SK-N-SH (cell line): ENCODE results near the gene AMT. TPM values are rescaled to one million over a fixed set of nuclear protein-coding genes. Genes with fewer than 3 reads are reported as not detected.

Source experiments
- CTCF ChIA-PET: fragments of 300-600, 350-600 bp; formaldehyde crosslinking; extraction: SDS; loops from one replicate; lab custom pipeline; 2021; lab: Yijun Ruan, JAX
- POLR2A ChIA-PET: fragments of 350-600 bp; sonication (Branson Sonifier 250); formaldehyde crosslinking; extraction: SDS; loops from one replicate; lab custom pipeline; 2020; ENCODE audit warnings: antibody characterized with exemption, inconsistent platforms; lab: Yijun Ruan, JAX
- DNase-seq: peaks from one replicate; pipeline ENCODE4 v3.0.0; 2012
- H2AFZ ChIP-seq: fragments of 200-600 bp; sonication (generic); 2 replicates; pipeline ENCODE4 v1.8.1; 2016; ENCODE audit warnings: antibody characterized with exemption, mild to moderate bottlenecking, low read depth
- H3F3A ChIP-seq: fragments of 200-600 bp; sonication (generic); replicated peaks from 2 replicates; pipeline ENCODE3; 2016; ENCODE audit warnings: antibody characterized with exemption, mild to moderate bottlenecking; ENCODE audit not compliant: insufficient read depth
- H3K27ac ChIP-seq, 2 experiments: fragments of 200-500 bp in 1 of 2; fragments of 200-600 bp in 1 of 2; sonication (Bioruptor generic) in 1 of 2; sonication (generic), shearing (Covaris generic) in 1 of 2; 2 replicates each; pipeline versions ENCODE4 v1.5.1 to v1.6.1; 2014 to 2016; ENCODE audit warnings: low read depth in 2 of 2, inconsistent platforms in 1 of 2, low read length in 1 of 2, mild to moderate bottlenecking in 1 of 2, mixed read lengths in 1 of 2
- H3K27me3 ChIP-seq: fragments of 200-600 bp; sonication (generic), shearing (Covaris generic); 2 replicates; pipeline ENCODE4 v1.6.1; 2016; ENCODE audit warnings: mixed run types; ENCODE audit not compliant: insufficient read depth
- H3K36me3 ChIP-seq, 2 experiments: fragments of 200-500 bp in 1 of 2; fragments of 200-600 bp in 1 of 2; sonication (Bioruptor generic) in 1 of 2; sonication (generic) in 1 of 2; replicated peaks in 1 of 2; 2 replicates each; pipeline versions ENCODE3 to v1.5.1; 2014 to 2016; ENCODE audit warnings: low read length in 1 of 2, mild to moderate bottlenecking in 1 of 2; ENCODE audit not compliant: insufficient read depth in 2 of 2, control insufficient read depth in 1 of 2
- H3K4me1 ChIP-seq, 2 experiments: fragments of 200-500 bp in 1 of 2; fragments of 200-600 bp in 1 of 2; sonication (Bioruptor generic) in 1 of 2; sonication (generic), shearing (Covaris generic) in 1 of 2; 2 replicates each; pipeline versions ENCODE4 v1.5.1 to v1.6.1; 2014 to 2016; ENCODE audit warnings: low read depth in 1 of 2, low read length in 1 of 2, mixed run types in 1 of 2; ENCODE audit not compliant: insufficient read depth in 2 of 2, control insufficient read depth in 1 of 2
- H3K4me2 ChIP-seq: fragments of 200-600 bp; sonication (generic), shearing (Covaris generic); 2 replicates; pipeline ENCODE4 v1.6.1; 2017; ENCODE audit warnings: mixed run types
- H3K4me3 ChIP-seq, 2 experiments: fragments of 200-500 bp in 1 of 2; fragments of 200-600 bp in 1 of 2; sonication (Bioruptor generic) in 1 of 2; sonication (generic), shearing (Covaris generic) in 1 of 2; 2 replicates each; pipeline versions ENCODE4 v1.5.1 to v1.8.1; 2014 to 2016; ENCODE audit warnings: low read depth in 2 of 2, inconsistent platforms in 1 of 2, low read length in 1 of 2, mild to moderate bottlenecking in 1 of 2, mixed read lengths in 1 of 2, moderate library complexity in 1 of 2
- H3K79me2 ChIP-seq: fragments of 200-600 bp; sonication (generic); 2 replicates; pipeline ENCODE4 v1.8.1; 2017; ENCODE audit warnings: mild to moderate bottlenecking; ENCODE audit not compliant: insufficient read depth
- H3K9ac ChIP-seq: fragments of 200-600 bp; sonication (generic); 2 replicates; pipeline ENCODE4 v1.6.1; 2017; ENCODE audit warnings: mixed run types
- H3K9me2 ChIP-seq: fragments of 200-600 bp; sonication (generic); 2 replicates; pipeline ENCODE4 v1.6.1; 2017; ENCODE audit warnings: mixed run types
- H3K9me3 ChIP-seq: fragments of 200-600 bp; sonication (generic); 2 replicates; pipeline ENCODE4 v1.6.1; 2017; ENCODE audit warnings: mixed run types, mild to moderate bottlenecking, moderate library complexity
- H4K20me1 ChIP-seq: fragments of 200-600 bp; sonication (generic); 2 replicates; pipeline ENCODE4 v1.6.1; 2017; ENCODE audit warnings: mild to moderate bottlenecking, mixed run types; ENCODE audit not compliant: insufficient read depth
- CHD2 ChIP-seq: fragments of 150-350 bp; IDR thresholded peaks from 2 replicates; pipeline ENCODE4 v1.6.1; 2018; ENCODE audit warnings: low read length; ENCODE audit not compliant: partially characterized antibody
- CTCF ChIP-seq: fragments of 200-600 bp; sonication (generic); IDR thresholded peaks from 2 replicates; pipeline ENCODE4 v1.6.1; 2017; ENCODE audit warnings: antibody characterized with exemption, mild to moderate bottlenecking, moderate library complexity
- ELF1 ChIP-seq: IDR thresholded peaks from 2 replicates; pipeline ENCODE4 v1.4.0; 2012
- EZH2phosphoT487 ChIP-seq: fragments of 200-600 bp; sonication (generic); IDR thresholded peaks from 2 replicates; pipeline ENCODE4 v1.6.1; 2017; ENCODE audit warnings: low read depth, mixed run types, mild to moderate bottlenecking, antibody characterized with exemption, moderate library complexity, borderline replicate concordance
- FOSL2 ChIP-seq: IDR thresholded peaks from 2 replicates; pipeline ENCODE4 v1.4.0; 2012; ENCODE audit warnings: low read depth, mild to moderate bottlenecking, moderate library complexity, borderline replicate concordance
- GATA2 ChIP-seq: sonication (generic); formaldehyde crosslinking; IDR thresholded peaks from 2 replicates; pipeline ENCODE4 v1.5.0; 2020; ENCODE audit warnings: mild to moderate bottlenecking, missing genetic modification reagents
- JUND ChIP-seq: IDR thresholded peaks from 2 replicates; pipeline ENCODE4 v1.4.0; 2012
- MEF2A ChIP-seq: IDR thresholded peaks from 2 replicates; pipeline ENCODE4 v1.4.0; 2012; ENCODE audit warnings: low read depth, borderline replicate concordance
- MXI1 ChIP-seq: IDR thresholded peaks from 2 replicates; pipeline ENCODE4 v1.6.1; 2012; ENCODE audit warnings: mild to moderate bottlenecking, low read depth, low read length, improper control_type of control experiment
- NRF1 ChIP-seq: IDR thresholded peaks from 2 replicates; pipeline ENCODE4 v1.6.1; 2012; ENCODE audit warnings: low read depth, mild to moderate bottlenecking, low read length
- POLR2AphosphoS5 ChIP-seq: IDR thresholded peaks from 2 replicates; pipeline ENCODE4 v1.6.1; 2012; ENCODE audit warnings: low read depth, low read length
- RCOR1 ChIP-seq: fragments of 150-350 bp; IDR thresholded peaks from 2 replicates; pipeline ENCODE4 v1.6.1; 2017; ENCODE audit warnings: antibody characterized with exemption, low read length
- SMC3 ChIP-seq: IDR thresholded peaks from 2 replicates; pipeline ENCODE4 v1.6.1; 2012; ENCODE audit warnings: low read depth, low read length, improper control_type of control experiment
- TAF1 ChIP-seq: IDR thresholded peaks from 2 replicates; pipeline ENCODE4 v1.6.1; 2012; ENCODE audit warnings: low read depth, mild to moderate bottlenecking, low read length, moderate library complexity, borderline replicate concordance
- TCF12 ChIP-seq: IDR thresholded peaks from 2 replicates; pipeline ENCODE4 v1.4.0; 2012
- TEAD4 ChIP-seq: IDR thresholded peaks from 2 replicates; pipeline ENCODE4 v1.4.0; 2012; ENCODE audit warnings: mild to moderate bottlenecking, borderline replicate concordance; ENCODE audit not compliant: insufficient read depth
- YY1 ChIP-seq: IDR thresholded peaks from 2 replicates; pipeline ENCODE4 v1.4.0; 2012; ENCODE audit warnings: low read depth, mild to moderate bottlenecking
- WGBS: methylation state at CpG from one replicate; pipeline ENCODE4 v1.1.6; 2017; ENCODE audit warnings: low lambda C conversion rate; 5-methylcytosine and 5-hydroxymethylcytosine counted together
- polyA plus RNA-seq, 3 experiments: library from polyadenylated mRNA; depleted of rRNA; stranded (reverse); fragments of >200 nt; gene quantifications; 2 replicates each; pipeline ENCODE4 v1.2.3, GENCODE V29; 2012
- TF ChIP-seq, protein P1 (sequence below): fragments of 150-350 bp; IDR thresholded peaks from 2 replicates; pipeline ENCODE4 v1.6.1; 2016; ENCODE audit warnings: mild to moderate bottlenecking, low read depth, low read length
- TF ChIP-seq, protein P2 (sequence below): IDR thresholded peaks from 2 replicates; pipeline ENCODE4 v1.4.0; 2012; ENCODE audit warnings: low read depth, borderline replicate concordance
- TF ChIP-seq, protein P3 (sequence below): IDR thresholded peaks from 2 replicates; pipeline ENCODE4; 2012
- TF ChIP-seq, protein P4 (sequence below): IDR thresholded peaks from 2 replicates; pipeline ENCODE4 v1.4.0; 2012; ENCODE audit warnings: low read depth, borderline replicate concordance

AMT gene
- polyA plus RNA-seq, 1 of the 3 experiments (the other 2 are of a cell fraction) = 17.6 TPM

DNA sequence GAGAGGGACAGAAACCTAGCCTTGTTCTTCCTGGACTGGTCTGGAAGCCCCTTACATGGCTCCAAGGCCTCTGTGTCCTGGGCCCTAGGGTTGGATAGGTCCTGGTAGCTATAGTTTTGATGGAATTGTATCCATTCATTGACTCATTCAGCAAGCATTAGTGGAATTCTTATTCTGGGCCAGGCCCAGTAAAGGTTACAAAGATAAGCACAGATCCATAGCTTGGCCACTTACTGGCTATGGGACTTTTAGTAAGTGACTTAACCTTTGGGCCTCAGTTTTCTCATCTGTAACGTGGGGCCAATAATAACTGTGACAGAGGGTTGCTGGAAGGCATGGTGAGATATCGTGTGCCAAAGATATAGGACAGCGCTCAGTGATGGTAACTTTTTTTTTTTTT, 34.2 kb upstream of the AMT start:
- no peaks in the 10 kb centered on the region for H3K9me2 ChIP-seq
- no peak overlapping the region for H3K9ac ChIP-seq
- no peak for DNase-seq
- no peaks in the 10 kb centered on the region for H3K27me3 ChIP-seq
- ChIA-PET CTCF (interaction anchor here (0.7 kb wide), 1 partner anchor 285 kb away, joined by 3 read pairs; the partner anchor contains the start of gene KLHDC8B), POLR2A (no interaction called here)
- TF ChIP-seq TAF1 (no peak), MXI1 (no peak), NRF1 (no peak), GATA2 (CRISPR knock-in tag) (no peak), SMC3 (no peak), TEAD4 (no peak), JUND (no peak)
- H3K4me1 ChIP-seq = peaks cover 0 to 7% of the 10 kb centered on the region in 2 experiments; a peak in 1 of 4 replicates
- H4K20me1 ChIP-seq = no peaks in the 10 kb centered on the region
- H3K79me2 ChIP-seq = no peaks in the 10 kb centered on the region
- H3K9me3 ChIP-seq = no peaks in the 10 kb centered on the region
- H3K4me2 ChIP-seq = no peak overlapping the region
- H3F3A ChIP-seq = no peaks in the 10 kb centered on the region
- no peak overlapping the region for H3K4me3 ChIP-seq
- no peak overlapping the region for H3K27ac ChIP-seq
- no peaks in the 10 kb centered on the region for H3K36me3 ChIP-seq
- H2AFZ ChIP-seq = no peak overlapping the region
- WGBS = 92% methylated on average over 2 of the region's 3 CpGs

DNA sequence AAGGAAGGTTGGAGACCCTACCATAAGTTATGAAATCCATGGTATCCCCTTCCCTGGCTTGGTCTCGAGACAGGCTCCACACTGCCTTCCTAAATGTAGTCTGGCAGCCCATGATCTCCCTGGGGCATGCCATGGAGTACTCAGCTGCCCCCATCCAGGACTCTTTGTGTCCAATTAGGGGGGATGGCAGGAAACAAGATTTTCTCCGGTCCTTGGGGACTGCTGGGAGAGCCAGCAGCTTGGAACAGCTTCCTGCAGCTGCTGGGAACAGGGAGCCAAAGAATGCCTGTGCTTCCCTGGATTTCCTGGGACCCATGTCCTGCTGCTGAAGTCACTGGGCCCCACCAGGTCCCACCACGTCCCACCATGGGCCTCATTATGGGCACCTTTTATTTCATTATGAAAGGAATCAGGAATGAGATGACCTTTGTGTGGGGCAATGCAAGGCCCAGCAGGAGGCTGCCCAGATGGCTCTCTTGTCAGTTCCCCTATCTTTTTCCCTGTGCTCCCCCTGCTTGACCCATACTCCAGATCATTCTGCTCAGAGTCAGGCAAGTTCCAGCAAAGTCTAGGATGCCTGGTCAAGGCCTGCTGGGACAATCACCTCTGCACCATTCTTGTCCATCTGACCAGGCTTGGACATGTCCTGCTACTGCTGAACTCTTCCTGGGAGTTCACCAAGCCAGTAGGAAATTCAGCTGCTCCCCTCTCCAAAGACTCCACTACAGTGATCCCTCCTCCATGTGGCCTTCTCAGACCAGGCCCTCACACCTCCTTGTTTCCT, 32.8 kb upstream of the AMT start:
- Histone ChIP-seq H3K4me1 (peaks cover 0 to 7% of the 10 kb centered on the region in 2 experiments; a peak in 1 of 4 replicates), H3F3A (no peaks in the 10 kb centered on the region), H3K9ac (no peak overlapping the region), H3K27ac (no peak overlapping the region), H3K36me3 (no peaks in the 10 kb centered on the region), H2AFZ (no peak overlapping the region), H3K79me2 (no peaks in the 10 kb centered on the region), H3K9me2 (no peaks in the 10 kb centered on the region), H3K4me2 (no peak overlapping the region), H4K20me1 (no peaks in the 10 kb centered on the region), H3K4me3 (no peak overlapping the region), H3K27me3 (no peaks in the 10 kb centered on the region), H3K9me3 (no peaks in the 10 kb centered on the region)
- 89% methylated on average over 2 of the region's 3 CpGs for WGBS
- DNase-seq = no peak
- CTCF ChIA-PET = interaction anchor here (0.6 to 1.3 kb wide), 5 partner anchors 75 to 284 kb away, joined by 3 read pairs; partner anchors contain the start of gene USP4
- POLR2A ChIA-PET = interaction anchor here (0.9 kb wide), 1 partner anchor 43 kb away, joined by 3 read pairs; the partner anchor contains the start of gene RHOA
- TF ChIP-seq, protein P1, sequence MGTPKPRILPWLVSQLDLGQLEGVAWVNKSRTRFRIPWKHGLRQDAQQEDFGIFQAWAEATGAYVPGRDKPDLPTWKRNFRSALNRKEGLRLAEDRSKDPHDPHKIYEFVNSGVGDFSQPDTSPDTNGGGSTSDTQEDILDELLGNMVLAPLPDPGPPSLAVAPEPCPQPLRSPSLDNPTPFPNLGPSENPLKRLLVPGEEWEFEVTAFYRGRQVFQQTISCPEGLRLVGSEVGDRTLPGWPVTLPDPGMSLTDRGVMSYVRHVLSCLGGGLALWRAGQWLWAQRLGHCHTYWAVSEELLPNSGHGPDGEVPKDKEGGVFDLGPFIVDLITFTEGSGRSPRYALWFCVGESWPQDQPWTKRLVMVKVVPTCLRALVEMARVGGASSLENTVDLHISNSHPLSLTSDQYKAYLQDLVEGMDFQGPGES = no peak
- TF ChIP-seq POLR2AphosphoS5 (no peak), SMC3 (no peak), RCOR1 (no peak), TAF1 (no peak), MEF2A (no peak), YY1 (no peak), CHD2 (no peak), EZH2phosphoT487 (no peak), CTCF (no peak), JUND (no peak), FOSL2 (no peak), ELF1 (no peak), TCF12 (no peak)
- TF ChIP-seq, protein P2, sequence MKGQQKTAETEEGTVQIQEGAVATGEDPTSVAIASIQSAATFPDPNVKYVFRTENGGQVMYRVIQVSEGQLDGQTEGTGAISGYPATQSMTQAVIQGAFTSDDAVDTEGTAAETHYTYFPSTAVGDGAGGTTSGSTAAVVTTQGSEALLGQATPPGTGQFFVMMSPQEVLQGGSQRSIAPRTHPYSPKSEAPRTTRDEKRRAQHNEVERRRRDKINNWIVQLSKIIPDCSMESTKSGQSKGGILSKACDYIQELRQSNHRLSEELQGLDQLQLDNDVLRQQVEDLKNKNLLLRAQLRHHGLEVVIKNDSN = no peak
- TF ChIP-seq, protein P3, sequence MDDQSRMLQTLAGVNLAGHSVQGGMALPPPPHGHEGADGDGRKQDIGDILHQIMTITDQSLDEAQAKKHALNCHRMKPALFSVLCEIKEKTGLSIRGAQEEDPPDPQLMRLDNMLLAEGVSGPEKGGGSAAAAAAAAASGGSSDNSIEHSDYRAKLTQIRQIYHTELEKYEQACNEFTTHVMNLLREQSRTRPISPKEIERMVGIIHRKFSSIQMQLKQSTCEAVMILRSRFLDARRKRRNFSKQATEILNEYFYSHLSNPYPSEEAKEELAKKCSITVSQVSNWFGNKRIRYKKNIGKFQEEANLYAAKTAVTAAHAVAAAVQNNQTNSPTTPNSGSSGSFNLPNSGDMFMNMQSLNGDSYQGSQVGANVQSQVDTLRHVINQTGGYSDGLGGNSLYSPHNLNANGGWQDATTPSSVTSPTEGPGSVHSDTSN = no peak
- TF ChIP-seq, protein P4, sequence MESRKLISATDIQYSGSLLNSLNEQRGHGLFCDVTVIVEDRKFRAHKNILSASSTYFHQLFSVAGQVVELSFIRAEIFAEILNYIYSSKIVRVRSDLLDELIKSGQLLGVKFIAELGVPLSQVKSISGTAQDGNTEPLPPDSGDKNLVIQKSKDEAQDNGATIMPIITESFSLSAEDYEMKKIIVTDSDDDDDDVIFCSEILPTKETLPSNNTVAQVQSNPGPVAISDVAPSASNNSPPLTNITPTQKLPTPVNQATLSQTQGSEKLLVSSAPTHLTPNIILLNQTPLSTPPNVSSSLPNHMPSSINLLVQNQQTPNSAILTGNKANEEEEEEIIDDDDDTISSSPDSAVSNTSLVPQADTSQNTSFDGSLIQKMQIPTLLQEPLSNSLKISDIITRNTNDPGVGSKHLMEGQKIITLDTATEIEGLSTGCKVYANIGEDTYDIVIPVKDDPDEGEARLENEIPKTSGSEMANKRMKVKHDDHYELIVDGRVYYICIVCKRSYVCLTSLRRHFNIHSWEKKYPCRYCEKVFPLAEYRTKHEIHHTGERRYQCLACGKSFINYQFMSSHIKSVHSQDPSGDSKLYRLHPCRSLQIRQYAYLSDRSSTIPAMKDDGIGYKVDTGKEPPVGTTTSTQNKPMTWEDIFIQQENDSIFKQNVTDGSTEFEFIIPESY = no peak
